ENCODE measurements around the gene CD300E.

The CD300E gene

GRCh38 chr17:74561586-74561985 is 62.0 kb downstream of the CD300E start:
- no peak for DNase-seq

All from NCI-H1436 treated with DMSO at 0.1 percent for 48 hours (cell line).